OCI-LY7 (cell line): ENCODE results near the gene USHBP1. TPM values are rescaled to one million over a fixed set of nuclear protein-coding genes. Genes with fewer than 3 reads are reported as not detected.

ENCODE experiments used
- BruUV-seq: library from RNA; stranded (reverse); fragments of 400-500 nt; replicated peaks from 2 replicates; lab custom pipeline; 2021; lab: Mats Ljungman, UMichigan
- CTCF ChIA-PET: fragments of 300-600 bp; sonication (Branson Sonifier 250); formaldehyde crosslinking; loops from one replicate; lab custom pipeline; 2022; ENCODE audit warnings: antibody characterized with exemption; ENCODE audit not compliant: unreplicated experiment; lab: Charles Lee
- POLR2A ChIA-PET: fragments of 300-600 bp; sonication (Branson Sonifier 250); formaldehyde crosslinking; loops from one replicate; lab custom pipeline; 2022; ENCODE audit warnings: antibody characterized with exemption; lab: Charles Lee
- DNase-seq: peaks from one replicate; pipeline ENCODE4 v3.0.0-alpha.2; 2015; ENCODE audit warnings: low spot score
- H2AFZ ChIP-seq: fragments of 200-600 bp; sonication (generic), shearing (Covaris generic); 2 replicates; pipeline ENCODE4 v1.6.1; 2014; ENCODE audit warnings: mild to moderate bottlenecking, antibody characterized with exemption, low read length, moderate library complexity
- H3K27ac ChIP-seq: fragments of 200-600 bp; sonication (generic); 2 replicates; pipeline ENCODE4 v1.5.1; 2014; ENCODE audit warnings: mixed run types, low read depth, mild to moderate bottlenecking, moderate library complexity, low read length, inconsistent platforms; ENCODE audit not compliant: poor library complexity, severe bottlenecking
- H3K36me3 ChIP-seq: fragments of 200-600 bp; sonication (generic); 2 replicates; pipeline ENCODE4 v1.6.1; 2014; ENCODE audit warnings: mild to moderate bottlenecking, antibody characterized with exemption, low read length, moderate library complexity, mixed read lengths; ENCODE audit not compliant: insufficient read depth
- H3K4me1 ChIP-seq: fragments of 200-600 bp; sonication (generic); 2 replicates; pipeline ENCODE4 v1.5.1; 2014; ENCODE audit warnings: mild to moderate bottlenecking, low read length; ENCODE audit not compliant: insufficient read depth, poor library complexity, severe bottlenecking
- H3K4me2 ChIP-seq: fragments of 200-600 bp; sonication (generic); 2 replicates; pipeline ENCODE4 v1.6.1; 2014; ENCODE audit warnings: mild to moderate bottlenecking, low read length
- H3K4me3 ChIP-seq: fragments of 200-600 bp; sonication (generic); 2 replicates; pipeline ENCODE4 v1.5.1; 2014; ENCODE audit warnings: mild to moderate bottlenecking, low read depth, low read length; ENCODE audit not compliant: poor library complexity, severe bottlenecking
- H3K79me2 ChIP-seq: fragments of 200-600 bp; sonication (generic); 2 replicates; pipeline ENCODE4 v1.6.1; 2016; ENCODE audit warnings: low read depth, mild to moderate bottlenecking, low read length, moderate library complexity, mixed read lengths; ENCODE audit not compliant: insufficient read depth
- H3K9me2 ChIP-seq: fragments of 200-600 bp; sonication (generic); 2 replicates; pipeline ENCODE4 v1.6.1; 2016; ENCODE audit warnings: mild to moderate bottlenecking, low read length, mixed read lengths; ENCODE audit not compliant: insufficient read depth
- H3K9me3 ChIP-seq: fragments of 200-600 bp; sonication (generic); 2 replicates; pipeline ENCODE4 v1.6.1; 2014; ENCODE audit warnings: mild to moderate bottlenecking, mixed run types, low read length, mixed read lengths
- H4K20me1 ChIP-seq: fragments of 200-600 bp; sonication (generic); 2 replicates; pipeline ENCODE4 v1.6.1; 2014; ENCODE audit warnings: mild to moderate bottlenecking, antibody characterized with exemption, low read length, moderate library complexity, mixed read lengths; ENCODE audit not compliant: insufficient read depth
- CTCF ChIP-seq: fragments of 200-600 bp; sonication (generic); conservative IDR thresholded peaks from 2 replicates; pipeline ENCODE4 v1.5.1; 2014; ENCODE audit warnings: mild to moderate bottlenecking, antibody characterized with exemption, low read length, moderate library complexity, mixed read lengths
- EZH2phosphoT487 ChIP-seq: fragments of 200-600 bp; sonication (generic); IDR thresholded peaks from 2 replicates; pipeline ENCODE4 v1.6.1; 2018; ENCODE audit warnings: low read depth, borderline replicate concordance, mild to moderate bottlenecking, mixed run types, antibody characterized with exemption, low read length, moderate library complexity, mixed read lengths
- intact Hi-C: fragments of 100-400 bp; cut with micrococcal nuclease; formaldehyde crosslinking; loops from one replicate; pipeline ENCODE4 v1.10.0; 2022; ENCODE audit not compliant: unreplicated experiment
- total RNA-seq, 2 experiments: library from RNA; depleted of rRNA in 1 of 2; stranded (reverse); fragments of >200 nt in 1 of 2; shearing (Covaris generic) in 1 of 2; gene quantifications; 2 replicates each; pipeline ENCODE4 v1.2.3, GENCODE V29; 2014 to 2022

USHBP1 gene
- total RNA-seq, 2 experiments from 2014 or later: 3.1 to 7.6 TPM

- DNase-seq: no peak
- ChIA-PET POLR2A (interaction anchor here (0.7 kb wide), 1 partner anchor 20 kb away, joined by 4 read pairs; no protein-coding TSS in a partner anchor), CTCF (interaction anchor here (0.6 kb wide), 1 partner anchor 23 kb away, joined by 3 read pairs; no protein-coding TSS in a partner anchor)
- Histone ChIP-seq H3K9me3 (no peaks in the 10 kb centered on the region), H2AFZ (no peak overlapping the region), H3K4me2 (no peak overlapping the region), H3K9me2 (no peaks in the 10 kb centered on the region), H3K27ac (no peak overlapping the region), H3K36me3 (peaks cover 41% of the 10 kb centered on the region), H3K4me3 (no peak overlapping the region), H3K4me1 (peaks cover 6% of the 10 kb centered on the region), H4K20me1 (no peaks in the 10 kb centered on the region), H3K79me2 (peaks cover 13% of the 10 kb centered on the region; the same call in 1 of the 2 replicates)
- BruUV-seq: no TSS peak
- intact Hi-C loops: no loop called here
- no peak for TF ChIP-seq CTCF
- TF ChIP-seq EZH2phosphoT487: no peak
Observed at GRCh38 chr19:17286752-17287151, 22.2 kb upstream of the USHBP1 start.

- Histone ChIP-seq H3K4me2 (no peak overlapping the region), H3K36me3 (peaks cover 41% of the 10 kb centered on the region)
Observed at GRCh38 chr19:17286263-17286662, 21.7 kb upstream of the USHBP1 start.

More at GRCh38 chr19:17286263-17286662, 21.7 kb upstream of the USHBP1 start:
- TF ChIP-seq EZH2phosphoT487: no peak
- TF ChIP-seq CTCF: no peak
- Histone ChIP-seq H4K20me1 (no peaks in the 10 kb centered on the region), H3K4me1 (peaks cover 9% of the 10 kb centered on the region), H3K9me2 (no peaks in the 10 kb centered on the region), H3K9me3 (no peaks in the 10 kb centered on the region), H3K27ac (no peak overlapping the region), H2AFZ (no peak overlapping the region), H3K4me3 (no peak overlapping the region), H3K79me2 (peaks cover 13% of the 10 kb centered on the region; the same call in 1 of the 2 replicates)
- ChIA-PET POLR2A (no interaction called here), CTCF (interaction anchor here (0.6 kb wide), 1 partner anchor 23 kb away, joined by 3 read pairs; no protein-coding TSS in a partner anchor)
- intact Hi-C loops: no loop called here
- DNase-seq: no peak
- BruUV-seq: no TSS peak
